Measurements from ENCODE around the gene ARPP19. TPM values are rescaled to one million over a fixed set of nuclear protein-coding genes. Genes with fewer than 3 reads are reported as not detected.

The ARPP19 gene
- total and polyA plus RNA-seq, 9 of the 15 experiments (the other 6 are each of a cell fraction or from before 2014, with no cell fraction given): 33.3 to 102 (median 60.5) TPM

DNA sequence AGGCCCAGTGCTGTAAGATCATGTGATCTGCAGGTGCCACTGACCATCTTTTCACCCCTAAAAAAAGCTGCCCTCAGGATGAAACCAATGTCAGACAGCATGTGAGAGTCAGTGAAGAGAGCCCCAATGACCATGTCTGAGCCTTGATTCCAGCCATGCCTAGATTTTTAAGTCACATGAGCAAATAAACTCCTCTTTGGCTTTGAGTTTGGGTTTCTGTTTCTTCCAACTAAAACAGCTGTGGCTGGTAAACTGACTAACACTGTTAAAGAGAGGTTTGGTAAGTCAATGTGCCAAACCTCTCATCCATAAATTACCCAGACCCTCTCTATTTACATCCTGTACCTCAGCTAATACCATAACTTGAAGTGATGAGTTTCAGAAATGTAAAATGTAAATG is 48.4 kb downstream of the ARPP19 start:
- POLR2A ChIA-PET: interaction anchor here (0.6 kb wide), 1 partner anchor 598 kb away, joined by 4 read pairs; no protein-coding TSS in a partner anchor
- no peaks in the 10 kb centered on the region for H3K36me3 ChIP-seq (ENCODE audit: control insufficient read depth, insufficient read depth, low read length)
- intact Hi-C loops (cut with micrococcal nuclease) (loop anchor here (10.0 kb wide), 1 partner anchor 214 kb away; no protein-coding TSS in a partner anchor), in situ Hi-C loops (cut with MboI) (no loop called here)
- no peak overlapping the region for H3K4me2 ChIP-seq (ENCODE audit: insufficient read depth, low read length)
- TF ChIP-seq, protein P1, sequence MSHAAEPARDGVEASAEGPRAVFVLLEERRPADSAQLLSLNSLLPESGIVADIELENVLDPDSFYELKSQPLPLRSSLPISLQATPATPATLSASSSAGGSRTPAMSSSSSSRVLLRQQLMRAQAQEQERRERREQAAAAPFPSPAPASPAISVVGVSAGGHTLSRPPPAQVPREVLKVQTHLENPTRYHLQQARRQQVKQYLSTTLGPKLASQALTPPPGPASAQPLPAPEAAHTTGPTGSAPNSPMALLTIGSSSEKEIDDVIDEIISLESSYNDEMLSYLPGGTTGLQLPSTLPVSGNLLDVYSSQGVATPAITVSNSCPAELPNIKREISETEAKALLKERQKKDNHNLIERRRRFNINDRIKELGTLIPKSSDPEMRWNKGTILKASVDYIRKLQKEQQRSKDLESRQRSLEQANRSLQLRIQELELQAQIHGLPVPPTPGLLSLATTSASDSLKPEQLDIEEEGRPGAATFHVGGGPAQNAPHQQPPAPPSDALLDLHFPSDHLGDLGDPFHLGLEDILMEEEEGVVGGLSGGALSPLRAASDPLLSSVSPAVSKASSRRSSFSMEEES (CRISPR knock-in tag; IDR thresholded peaks at IDR 0.05): peak; percentile 24; the same call in 1 of the 2 replicates
- TF ChIP-seq ZFP91 (CRISPR knock-in tag; IDR thresholded peaks at IDR 0.05): no peak
- no peak overlapping the region for H3K9ac ChIP-seq (ENCODE audit: insufficient read depth in 1 of 2, low read depth in 2 of 2, low read length in 2 of 2)
- H3K4me1 ChIP-seq (replicated peaks in 1 of 2; ENCODE audit: control insufficient read depth in 2 of 2, insufficient read depth in 2 of 2, low read length in 2 of 2): no peaks in the 10 kb centered on the region
- no peak overlapping the region for H3K27ac ChIP-seq (ENCODE audit: extremely low read depth, low read depth, low read length)
- no peak for ATAC-seq
- CTCF ChIA-PET (ENCODE audit: low intra/inter-chr PET ratio): no interaction called here
- no peaks in the 10 kb centered on the region for H3K9me1 ChIP-seq (ENCODE audit: control insufficient read depth, insufficient read depth, low read length)
- H3K4me3 ChIP-seq: no peak overlapping the region
- no peak for FAIRE-seq
- H4K20me1 ChIP-seq (replicated peaks; ENCODE audit: control insufficient read depth, insufficient read depth, low read length): peaks cover 8% of the 10 kb centered on the region; the same call in 1 of the 2 replicates
- peaks cover 5 to 10% of the 10 kb centered on the region in 2 experiments for H3K27me3 ChIP-seq (ENCODE audit: control insufficient read depth in 2 of 2, insufficient read depth in 2 of 2, low read length in 2 of 2)
- no TSS peak for BruUV-seq (replicated peaks)
- no peak overlapping the region for H2AFZ ChIP-seq (ENCODE audit: low read depth, low read length)
- H3K79me2 ChIP-seq (ENCODE audit: control insufficient read depth, insufficient read depth, low read length): no peaks in the 10 kb centered on the region
- DNase-seq (ENCODE audit: extremely low read depth in 1 of 4, low spot score in 3 of 4): no peak
- H3K9me3 ChIP-seq (replicated peaks; ENCODE audit: control insufficient read depth, insufficient read depth, low read depth, low read length): no peaks in the 10 kb centered on the region
